ENCODE measurements around the gene OR51B4.

Gene OR51B4

DNA sequence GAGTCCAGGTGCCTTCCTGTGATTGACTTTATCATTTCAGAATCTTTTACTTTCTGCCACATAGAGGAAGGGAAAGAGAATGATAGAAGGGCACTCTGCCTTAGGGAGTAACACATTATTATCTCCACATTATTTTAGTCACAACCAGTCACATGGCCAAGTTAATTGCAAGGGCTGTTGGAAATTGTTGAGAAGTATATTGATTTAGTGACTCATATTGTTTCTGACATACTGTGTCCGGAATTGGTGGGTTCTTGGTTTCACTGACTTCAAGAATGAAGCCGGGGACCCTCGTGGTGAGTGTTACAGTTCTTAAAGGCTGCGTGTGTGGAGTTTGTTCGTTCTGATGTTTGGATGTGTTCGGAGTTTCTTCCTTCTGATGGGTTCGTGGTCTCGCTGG is 8.7 kb downstream of the OR51B4 start:
- no peak for DNase-seq

DNA sequence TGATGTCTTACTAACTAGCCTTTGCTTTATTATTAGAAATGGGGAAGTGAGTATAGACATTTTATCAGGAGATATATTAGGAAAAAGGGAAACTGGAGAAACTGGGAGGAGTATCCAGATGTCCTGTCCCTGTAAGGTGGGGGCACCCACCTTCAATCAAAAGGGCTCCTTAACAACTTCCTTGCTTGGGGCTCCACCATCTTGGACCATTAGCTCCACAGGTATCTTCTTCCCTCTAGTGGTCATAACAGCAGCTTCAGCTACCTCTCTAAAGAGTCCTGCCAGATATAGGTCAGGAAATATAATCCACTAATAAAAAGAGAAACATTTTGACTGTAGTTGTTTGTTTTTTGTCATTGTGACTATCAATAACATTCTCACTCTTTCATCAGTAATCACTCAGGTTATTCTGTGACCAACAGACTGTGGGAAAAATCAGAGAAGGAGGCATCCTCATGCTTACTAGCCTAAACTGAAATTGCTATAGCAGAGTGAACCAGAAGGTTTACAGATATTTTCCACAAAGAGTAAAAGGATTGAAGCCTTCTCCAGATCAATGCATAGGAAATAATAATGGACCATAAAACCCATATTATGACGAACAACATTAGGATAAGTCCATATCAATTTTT is 10.4 kb downstream of the OR51B4 start:
- no peak for DNase-seq

DNA sequence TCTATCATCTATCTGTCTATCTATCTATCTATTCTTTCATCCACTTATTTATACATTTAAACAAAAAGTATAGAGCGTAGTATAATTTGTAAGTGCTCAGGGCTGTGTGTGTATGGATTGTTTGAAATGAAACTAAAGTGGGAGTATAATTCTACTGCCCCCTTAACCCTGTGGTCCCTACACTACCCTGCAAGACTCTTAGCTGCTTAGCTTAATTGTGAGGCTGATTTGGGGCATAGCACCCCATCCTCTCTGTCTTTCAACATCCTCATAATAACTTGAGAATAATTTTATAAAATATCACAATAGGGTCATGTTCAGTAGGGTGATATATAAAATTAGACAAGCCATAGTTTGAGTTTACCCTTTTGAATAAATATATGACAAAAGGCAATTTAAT is 11.6 kb downstream of the OR51B4 start:
- no peak for DNase-seq

DNA sequence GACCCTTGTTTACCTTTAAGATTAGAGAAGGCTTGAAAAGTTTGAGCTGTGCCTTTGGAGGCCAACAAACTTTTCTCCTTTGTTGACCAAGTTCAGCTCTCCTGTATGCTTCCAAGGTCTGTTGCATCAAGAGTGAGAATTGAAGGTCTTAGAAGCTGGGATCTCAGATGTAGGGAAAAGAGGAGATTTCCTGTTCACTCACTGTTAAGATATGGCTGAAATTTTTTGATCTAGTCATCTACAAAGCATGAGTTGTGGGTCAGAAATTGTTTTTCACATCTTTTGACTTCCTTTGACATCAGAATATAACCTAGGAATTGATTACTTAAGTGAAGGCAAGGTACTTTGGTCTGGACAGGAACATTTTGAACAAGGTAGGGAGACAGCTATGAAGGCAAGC is 12.1 kb downstream of the OR51B4 start:
- DNase-seq: no peak

DNA sequence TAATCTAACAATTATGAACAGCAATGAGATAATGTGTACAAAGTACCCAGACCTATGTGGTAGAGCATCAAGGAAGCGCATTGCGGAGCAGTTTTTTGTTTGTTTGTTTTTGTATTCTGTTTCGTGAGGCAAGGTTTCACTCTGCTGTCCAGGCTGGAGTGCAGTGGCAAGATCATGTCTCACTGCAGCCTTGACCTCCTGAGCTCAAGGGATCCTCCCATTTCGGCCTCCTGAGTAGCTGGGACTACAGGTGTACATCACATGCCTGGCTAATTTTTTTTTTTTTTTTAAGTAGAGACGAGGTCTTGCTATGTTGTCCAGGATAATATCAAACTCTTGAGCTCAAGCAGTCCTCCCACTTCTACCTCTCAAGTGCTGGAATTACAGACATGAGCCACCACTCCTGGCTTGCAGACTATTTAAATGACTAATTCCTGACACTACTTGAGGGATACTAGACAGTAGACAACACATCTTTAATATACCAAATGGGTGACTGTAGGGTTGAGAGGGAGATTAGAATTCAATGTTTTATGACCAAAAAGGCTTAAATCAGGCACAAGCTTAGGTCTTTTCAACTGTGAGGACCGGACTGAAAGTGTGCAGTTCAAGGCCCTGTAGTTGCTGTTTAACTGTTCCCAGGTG is 12.7 kb downstream of the OR51B4 start:
- no peak for DNase-seq

DNA sequence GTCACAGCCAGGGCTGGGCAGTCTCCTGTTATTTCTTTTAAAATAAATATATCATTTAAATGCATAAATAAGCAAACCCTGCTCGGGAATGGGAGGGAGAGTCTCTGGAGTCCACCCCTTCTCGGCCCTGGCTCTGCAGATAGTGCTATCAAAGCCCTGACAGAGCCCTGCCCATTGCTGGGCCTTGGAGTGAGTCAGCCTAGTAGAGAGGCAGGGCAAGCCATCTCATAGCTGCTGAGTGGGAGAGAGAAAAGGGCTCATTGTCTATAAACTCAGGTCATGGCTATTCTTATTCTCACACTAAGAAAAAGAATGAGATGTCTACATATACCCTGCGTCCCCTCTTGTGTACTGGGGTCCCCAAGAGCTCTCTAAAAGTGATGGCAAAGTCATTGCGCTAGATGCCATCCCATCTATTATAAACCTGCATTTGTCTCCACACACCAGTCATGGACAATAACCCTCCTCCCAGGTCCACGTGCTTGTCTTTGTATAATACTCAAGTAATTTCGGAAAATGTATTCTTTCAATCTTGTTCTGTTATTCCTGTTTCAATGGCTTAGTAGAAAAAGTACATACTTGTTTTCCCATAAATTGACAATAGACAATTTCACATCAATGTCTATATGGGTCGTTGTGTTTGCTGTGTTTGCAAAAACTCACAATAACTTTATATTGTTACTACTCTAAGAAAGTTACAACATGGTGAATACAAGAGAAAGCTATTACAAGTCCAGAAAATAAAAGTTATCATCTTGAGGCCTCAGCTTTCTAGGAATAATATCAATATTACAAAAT is 13.4 kb downstream of the OR51B4 start:
- DNase-seq: no peak

DNA sequence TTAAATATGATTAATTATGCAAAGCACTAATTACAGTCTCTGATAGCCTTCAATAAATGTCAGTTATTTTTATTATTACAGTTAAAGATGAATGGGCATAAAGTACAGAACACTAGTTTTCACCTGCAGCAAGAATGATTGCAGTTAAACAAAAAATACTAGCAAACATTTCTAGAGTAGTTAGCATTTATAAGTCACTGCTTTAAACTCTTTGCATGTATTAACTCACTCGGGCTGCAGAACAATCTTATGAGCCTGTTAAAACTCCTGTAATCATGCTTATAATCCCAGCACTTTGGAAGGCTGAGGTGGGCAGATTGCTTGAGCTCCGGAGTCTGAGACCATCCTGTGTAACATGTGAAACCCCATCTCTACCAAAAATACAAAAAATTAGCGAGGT is 14.8 kb downstream of the OR51B4 start:
- DNase-seq: no peak

DNA sequence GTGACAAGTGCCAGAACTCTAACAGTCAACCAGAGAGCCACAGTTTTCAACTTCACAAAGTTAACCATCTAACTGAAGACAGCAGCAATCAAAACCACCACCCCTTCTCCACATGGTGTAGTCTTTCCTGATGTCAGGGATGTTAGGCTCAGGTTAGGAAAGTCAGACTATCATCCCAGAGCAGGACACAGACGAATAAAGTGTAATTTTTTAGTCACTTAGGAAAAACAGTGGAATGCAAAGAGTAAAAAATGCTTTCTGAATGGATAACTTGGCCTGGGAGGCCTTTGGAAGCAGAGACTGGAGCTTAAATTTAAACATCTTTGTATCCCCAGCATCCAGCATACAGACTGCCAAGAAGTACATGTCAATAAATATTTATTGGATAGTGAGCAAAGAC is 15.4 kb downstream of the OR51B4 start:
- DNase-seq: no peak

DNA sequence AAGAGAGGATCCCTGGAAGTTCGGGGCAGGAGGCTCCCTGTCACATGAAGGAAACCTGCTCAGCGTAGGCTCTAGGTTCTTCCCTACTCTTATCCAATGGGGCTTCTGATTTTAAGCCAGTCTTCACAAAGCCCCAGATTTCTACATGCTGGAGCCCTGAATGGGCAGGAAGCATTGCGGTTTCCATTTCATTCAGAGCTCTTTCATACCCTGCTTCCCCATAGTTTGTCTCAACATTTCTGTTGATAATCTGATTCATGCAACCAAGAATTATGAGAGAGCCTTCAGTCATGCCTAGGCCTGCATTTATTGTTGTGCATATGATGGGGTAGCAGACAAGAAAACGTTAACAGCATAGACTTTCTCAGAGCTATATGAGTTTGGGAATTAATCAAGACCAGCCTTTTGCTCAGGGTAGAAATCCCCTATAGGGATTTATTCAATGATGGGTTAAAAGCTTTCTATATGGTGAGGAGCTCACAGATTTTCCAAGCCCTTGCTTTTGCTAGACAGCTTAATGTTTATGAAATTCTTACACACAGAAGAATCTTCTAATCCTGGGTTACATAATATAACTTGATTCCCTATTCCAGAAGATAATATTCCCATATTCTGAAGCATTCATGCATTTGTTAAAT is 15.9 kb downstream of the OR51B4 start:
- DNase-seq: no peak

DNA sequence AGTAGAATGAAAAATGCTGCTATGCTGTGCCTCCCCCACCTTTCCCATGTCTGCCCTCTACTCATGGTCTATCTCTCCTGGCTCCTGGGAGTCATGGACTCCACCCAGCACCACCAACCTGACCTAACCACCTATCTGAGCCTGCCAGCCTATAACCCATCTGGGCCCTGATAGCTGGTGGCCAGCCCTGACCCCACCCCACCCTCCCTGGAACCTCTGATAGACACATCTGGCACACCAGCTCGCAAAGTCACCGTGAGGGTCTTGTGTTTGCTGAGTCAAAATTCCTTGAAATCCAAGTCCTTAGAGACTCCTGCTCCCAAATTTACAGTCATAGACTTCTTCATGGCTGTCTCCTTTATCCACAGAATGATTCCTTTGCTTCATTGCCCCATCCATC is 17.1 kb downstream of the OR51B4 start:
- DNase-seq: no peak

DNA sequence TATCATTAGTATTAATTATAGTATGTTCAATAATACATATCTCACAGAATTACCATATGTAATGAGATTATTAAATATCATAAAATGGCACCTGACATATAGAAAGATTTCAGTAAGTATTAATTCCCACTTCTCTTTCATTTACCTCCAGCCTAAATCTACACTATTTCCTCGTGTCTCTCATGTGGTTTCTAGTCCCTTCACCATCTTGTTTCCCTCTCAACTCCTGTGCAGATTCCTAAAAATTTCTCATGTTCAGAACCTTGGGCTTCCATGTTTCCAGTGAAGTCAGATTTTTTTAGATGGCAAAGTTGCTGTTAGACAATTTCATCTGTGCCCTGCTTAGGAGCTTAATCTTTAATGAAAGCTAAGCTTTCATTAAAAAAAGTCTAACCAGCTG is 17.9 kb downstream of the OR51B4 start:
- no peak for DNase-seq

DNA sequence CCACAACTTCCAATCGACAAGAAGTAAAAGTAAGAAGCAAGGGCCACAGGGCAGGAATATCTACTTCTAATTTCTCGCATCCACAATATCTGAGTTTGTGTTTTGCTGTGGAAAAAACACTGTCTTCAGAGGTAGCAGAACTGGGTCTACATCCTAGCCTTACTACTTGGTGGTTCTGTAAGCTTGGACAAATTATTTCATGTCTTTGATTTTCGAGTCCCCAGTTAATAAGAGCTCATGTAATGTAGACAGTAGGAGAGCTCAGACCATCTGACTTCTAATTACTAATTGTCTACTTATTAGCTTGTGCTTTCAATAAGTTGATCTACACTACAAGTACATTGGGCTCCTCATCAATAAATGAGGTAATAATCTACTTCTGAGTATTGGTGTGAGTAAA is 18.7 kb downstream of the OR51B4 start:
- DNase-seq: no peak

DNA sequence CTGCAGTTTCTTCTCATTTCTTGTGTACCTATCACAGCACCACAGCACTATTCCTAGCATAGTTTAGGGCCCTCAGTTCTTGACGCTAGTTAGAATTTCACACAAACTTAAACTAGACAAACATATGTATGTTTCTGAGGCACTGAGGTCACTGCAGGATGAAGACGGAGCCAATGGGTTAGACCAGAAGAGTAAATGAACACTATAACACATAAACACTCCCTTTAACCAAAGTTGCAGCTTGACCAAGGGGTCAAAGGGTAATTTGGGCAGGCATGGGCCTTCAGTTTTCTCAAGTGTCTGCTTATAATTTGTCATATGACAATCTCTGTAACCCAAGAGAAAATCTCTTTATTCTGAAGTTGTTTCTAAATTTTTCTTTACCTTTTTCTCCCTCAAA is 19.1 kb downstream of the OR51B4 start:
- no peak for DNase-seq

DNA sequence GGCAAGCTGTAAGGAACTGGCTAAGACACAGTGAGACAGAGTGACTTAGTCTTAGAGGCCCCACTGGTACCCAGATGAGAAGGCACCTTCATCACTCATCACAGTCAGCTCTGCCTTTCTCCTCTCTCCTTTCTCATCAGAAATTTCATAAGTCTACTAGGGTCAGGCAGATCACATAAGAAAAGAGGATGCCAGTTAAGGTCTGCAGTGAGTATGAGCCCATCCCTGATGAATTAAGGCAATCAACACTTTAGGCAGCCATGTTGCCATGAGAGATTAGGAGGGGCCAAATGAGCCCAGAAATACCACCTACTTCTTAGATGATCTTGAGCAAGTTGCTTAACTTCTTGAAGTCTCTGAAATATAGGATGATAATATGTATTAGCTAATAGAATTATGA is 20.1 kb downstream of the OR51B4 start:
- DNase-seq: no peak

DNA sequence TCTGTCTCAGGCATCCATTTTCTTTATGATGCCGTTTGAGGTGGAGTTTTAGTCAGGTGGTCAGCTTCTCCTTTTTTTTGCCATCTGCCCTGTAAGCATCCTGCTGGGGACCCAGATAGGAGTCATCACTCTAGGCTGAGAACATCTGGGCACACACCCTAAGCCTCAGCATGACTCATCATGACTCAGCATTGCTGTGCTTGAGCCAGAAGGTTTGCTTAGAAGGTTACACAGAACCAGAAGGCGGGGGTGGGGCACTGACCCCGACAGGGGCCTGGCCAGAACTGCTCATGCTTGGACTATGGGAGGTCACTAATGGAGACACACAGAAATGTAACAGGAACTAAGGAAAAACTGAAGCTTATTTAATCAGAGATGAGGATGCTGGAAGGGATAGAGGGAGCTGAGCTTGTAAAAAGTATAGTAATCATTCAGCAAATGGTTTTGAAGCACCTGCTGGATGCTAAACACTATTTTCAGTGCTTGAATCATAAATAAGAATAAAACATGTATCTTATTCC is 21.1 kb downstream of the OR51B4 start:
- no peak for DNase-seq

DNA sequence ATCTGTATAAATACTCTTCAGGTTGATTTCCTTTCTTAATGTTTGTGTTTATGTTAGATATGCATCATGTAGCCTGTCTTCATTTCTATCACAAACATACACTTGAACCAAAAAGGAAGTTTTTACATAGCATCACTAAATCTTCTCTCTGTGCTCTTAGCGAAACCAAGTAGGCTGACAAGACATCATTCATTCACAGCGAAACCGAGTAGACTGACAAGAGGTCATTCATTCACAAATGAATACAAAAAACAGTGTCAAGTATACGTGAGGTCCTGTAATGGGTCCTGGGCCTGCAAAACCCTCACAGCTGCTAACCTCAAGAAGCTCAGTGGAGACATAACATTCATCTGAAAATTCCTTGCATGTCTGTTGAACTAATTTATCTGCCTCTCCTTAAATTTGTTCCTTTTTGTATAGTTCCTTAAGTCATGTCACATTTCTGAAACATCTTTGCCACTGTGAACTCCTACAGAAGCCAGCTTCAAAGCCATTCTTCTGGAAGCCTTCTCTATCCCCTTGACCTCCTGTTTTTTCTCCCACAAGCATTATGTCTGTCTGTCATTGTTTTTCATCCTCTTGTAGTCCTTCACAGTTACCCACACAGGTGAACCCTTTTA is 22.2 kb downstream of the OR51B4 start:
- DNase-seq: no peak

DNA sequence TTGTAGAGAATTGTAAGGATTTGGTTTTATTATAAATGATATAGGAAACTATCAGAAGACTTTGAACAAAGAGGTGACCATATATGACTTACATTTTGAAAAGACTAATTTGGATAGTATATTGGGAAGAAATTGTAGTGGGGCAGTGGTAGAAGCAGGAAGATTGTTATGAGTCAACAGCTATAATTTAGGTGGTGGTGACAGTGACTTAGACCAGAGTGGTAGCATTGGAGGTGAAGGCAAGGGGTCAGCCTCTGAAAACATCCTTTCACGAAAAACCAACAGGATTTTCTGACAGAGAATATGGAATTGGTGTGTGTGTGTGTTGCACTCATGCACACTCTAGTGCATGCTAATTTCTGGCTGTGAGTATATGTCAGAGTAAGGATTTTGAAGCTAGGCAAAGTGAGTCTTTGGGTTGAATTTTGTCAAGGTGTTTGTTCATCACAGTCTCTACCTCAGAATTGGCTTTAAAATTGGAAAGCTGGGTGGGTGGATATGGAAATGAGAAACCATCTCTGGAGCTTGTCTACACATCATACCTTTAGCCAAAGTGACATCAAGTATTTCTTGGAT is 23.9 kb downstream of the OR51B4 start:
- no peak for DNase-seq

DNA sequence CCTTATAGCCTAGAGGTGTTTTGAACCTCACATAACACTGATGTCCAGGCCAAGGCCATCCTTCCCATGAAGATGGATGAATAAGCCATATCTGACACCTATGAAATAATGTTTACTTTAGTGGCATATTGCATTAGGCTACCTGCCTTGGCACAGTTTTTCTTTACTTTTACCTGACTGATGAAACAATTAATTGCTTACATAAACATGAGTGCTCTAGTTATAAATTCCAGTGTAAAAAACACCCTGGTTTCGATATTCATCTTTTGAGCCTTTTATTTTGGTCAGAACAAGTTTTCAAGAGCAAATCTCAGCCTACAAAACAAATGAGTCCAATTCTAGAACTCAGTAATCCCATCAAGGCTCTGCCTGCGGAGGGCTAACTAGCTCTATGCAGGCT is 25.0 kb downstream of the OR51B4 start:
- DNase-seq: no peak

DNA sequence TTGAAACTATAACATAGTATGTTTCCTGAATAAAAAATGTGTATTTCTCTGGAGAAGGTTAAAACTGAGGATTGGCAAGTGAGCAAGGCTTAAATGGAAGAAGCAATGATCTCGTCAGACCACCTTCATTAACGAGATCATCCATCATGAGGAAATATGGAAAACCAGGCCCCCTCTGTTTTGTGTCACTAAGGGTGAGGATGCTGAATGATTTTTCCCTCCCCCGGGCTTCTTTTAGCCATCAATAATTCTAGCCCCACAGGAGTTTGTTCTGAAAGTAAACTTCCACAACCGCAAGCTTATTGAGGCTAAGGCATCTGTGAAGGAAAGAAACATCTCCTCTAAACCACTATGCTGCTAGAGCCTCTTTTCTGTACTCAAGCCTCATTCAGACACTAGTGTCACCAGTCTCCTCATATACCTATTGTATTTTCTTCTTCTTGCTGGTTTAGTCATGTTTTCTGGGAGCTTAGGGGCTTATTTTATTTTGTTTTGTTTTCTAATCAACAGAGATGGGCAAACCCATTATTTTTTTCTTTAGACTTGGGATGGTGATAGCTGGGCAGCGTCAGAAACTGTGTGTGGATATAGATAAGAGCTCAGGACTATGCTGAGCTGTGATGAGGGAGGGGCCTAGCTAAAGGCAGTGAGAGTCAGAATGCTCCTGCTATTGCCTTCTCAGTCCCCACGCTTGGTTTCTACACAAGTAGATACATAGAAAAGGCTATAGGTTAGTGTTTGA is 26.2 kb downstream of the OR51B4 start:
- no peak for DNase-seq

DNA sequence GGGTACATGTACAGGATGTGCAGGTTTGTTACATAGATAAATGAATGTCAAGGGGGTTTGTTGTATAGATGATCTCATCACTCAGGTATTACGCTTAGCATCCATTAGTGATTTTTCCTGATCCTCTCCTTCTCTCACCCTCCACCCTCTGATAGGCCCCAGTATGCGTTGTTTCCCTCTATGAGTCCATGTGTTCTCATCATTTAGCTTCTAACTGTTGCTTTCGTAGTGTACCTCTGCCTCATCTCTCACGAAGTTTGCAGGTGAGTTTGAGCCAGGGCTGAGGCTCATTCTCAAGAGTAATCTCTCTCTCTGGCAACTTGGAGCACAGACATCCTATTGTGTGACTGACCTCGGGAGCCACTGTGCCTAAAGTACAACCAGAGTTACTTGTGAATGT is 27.4 kb downstream of the OR51B4 start:
- DNase-seq: no peak

DNA sequence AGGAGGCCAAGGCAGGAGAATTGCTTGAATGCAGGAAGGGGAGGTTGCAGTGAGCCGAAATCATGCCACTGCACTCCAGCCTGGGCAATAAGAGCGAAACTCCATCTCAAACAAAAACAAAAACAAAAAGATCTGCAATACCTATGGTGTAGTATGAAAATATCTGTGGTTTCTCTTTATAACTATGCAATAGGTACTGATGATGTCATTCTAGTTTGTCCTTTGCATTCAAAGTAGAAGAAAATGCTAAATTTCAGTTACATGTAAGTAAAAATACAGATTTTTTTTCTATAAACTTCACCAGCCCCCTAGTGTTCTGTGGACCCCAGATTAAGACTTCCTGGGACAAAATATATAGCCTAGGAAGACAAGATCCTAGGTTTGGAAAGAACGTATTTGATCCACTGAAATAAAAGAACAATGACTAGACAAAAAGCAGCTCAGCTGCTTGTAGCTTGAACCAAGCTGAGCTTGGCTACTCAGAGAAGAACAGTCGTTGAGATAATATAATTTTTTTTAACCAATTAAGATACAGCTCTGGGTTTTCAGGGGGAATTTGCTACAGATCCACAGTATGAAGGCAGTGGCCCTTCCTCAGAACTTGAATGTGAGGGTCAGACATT is 29.2 kb downstream of the OR51B4 start:
- no peak for DNase-seq

DNA sequence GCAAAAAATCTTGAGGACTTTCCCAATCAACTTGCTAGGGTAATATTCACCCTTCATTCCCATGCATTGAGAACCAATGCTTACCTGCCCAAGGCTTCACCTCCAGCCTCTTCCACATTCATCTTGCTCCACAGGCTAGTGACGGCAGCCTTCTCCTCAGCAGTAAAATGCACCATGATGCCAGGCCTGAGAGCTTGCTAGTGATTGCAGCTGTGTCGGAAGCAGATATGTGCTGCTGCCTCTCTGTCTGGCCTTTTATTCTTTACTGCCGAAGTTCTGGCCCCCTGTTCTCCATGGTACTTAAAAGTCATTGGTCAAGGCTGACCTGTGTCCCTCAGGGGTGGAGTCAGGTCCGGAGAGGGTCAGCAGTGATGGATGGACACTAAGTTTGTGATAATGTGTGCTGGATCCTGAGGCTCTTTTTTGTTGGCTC is 32.0 kb downstream of the OR51B4 start, which contains the start of gene HBE1:
Gene HBE1 (minus strand): TSS at position 231 of the 433 bp plus-strand sequence. CDS start 55 bp downstream, at position 176.
- no peak for DNase-seq
